Panc1 (cell line): ENCODE measurements around the gene FUS. TPM values are rescaled to one million over a fixed set of nuclear protein-coding genes. Genes with fewer than 3 reads are reported as not detected.
"Not testable (repeated sequence)": the region's sequence is repeated elsewhere in the genome, so short reads cannot be mapped to it uniquely, and the experiment has no call there.

Source experiments
- ATAC-seq: fragments of 200-7000 bp; cut with Tn5 transposase; 2 replicates; pipeline ENCODE4 v1.9.1; 2020; ENCODE audit warnings: mild to moderate bottlenecking, moderate library complexity
- BruUV-seq: library from RNA; stranded (reverse); fragments of 400-500 nt; replicated peaks from 2 replicates; lab custom pipeline; 2021; lab: Mats Ljungman, UMichigan
- CTCF ChIA-PET: fragments of 300-600 bp; sonication (Branson Sonifier 250); formaldehyde crosslinking; loops from one replicate; lab custom pipeline; 2022; ENCODE audit warnings: antibody characterized with exemption; lab: Charles Lee
- POLR2A ChIA-PET: fragments of 300-600 bp; sonication (Branson Sonifier 250); formaldehyde crosslinking; loops from one replicate; lab custom pipeline; 2022; ENCODE audit warnings: antibody characterized with exemption; lab: Charles Lee
- DNase-seq: peaks from one replicate; pipeline ENCODE4 v3.0.0-alpha.2; 2010; ENCODE audit warnings: low read depth, low spot score
- H3K27ac ChIP-seq: 2 replicates; pipeline ENCODE4 v1.5.1; 2011; ENCODE audit warnings: mild to moderate bottlenecking, low read length, inconsistent platforms
- H3K27me3 ChIP-seq: fragments of 200-500 bp; sonication (Bioruptor generic); 2 replicates; pipeline ENCODE4 v1.6.0; 2014; ENCODE audit warnings: low read length, inconsistent platforms; ENCODE audit not compliant: control insufficient read depth, insufficient read depth
- H3K36me3 ChIP-seq: fragments of 200-500 bp; sonication (Bioruptor generic); 2 replicates; pipeline ENCODE4 v1.5.1; 2014; ENCODE audit warnings: inconsistent platforms, mild to moderate bottlenecking, low read length, moderate library complexity; ENCODE audit not compliant: control insufficient read depth, insufficient read depth
- H3K4me1 ChIP-seq: 2 replicates; pipeline ENCODE4 v1.5.1; 2011; ENCODE audit warnings: inconsistent platforms, mild to moderate bottlenecking, low read length, moderate library complexity; ENCODE audit not compliant: control insufficient read depth, insufficient read depth
- H3K4me3 ChIP-seq, 2 experiments: 2 replicates each; pipeline ENCODE4 v1.5.1; 2011 to 2012; ENCODE audit warnings: low read depth in 2 of 2, low read length in 2 of 2, mild to moderate bottlenecking in 2 of 2, inconsistent platforms in 1 of 2, moderate library complexity in 1 of 2
- H3K9me3 ChIP-seq: fragments of 200-500 bp; sonication (Bioruptor generic); 2 replicates; pipeline ENCODE4 v1.5.1; 2014; ENCODE audit warnings: low read depth, mild to moderate bottlenecking, inconsistent platforms, low read length, moderate library complexity; ENCODE audit not compliant: control insufficient read depth, insufficient read depth
- POLR2AphosphoS5 ChIP-seq: IDR thresholded peaks from 2 replicates; pipeline ENCODE4 v1.6.1; 2012; ENCODE audit warnings: mild to moderate bottlenecking, low read depth, low read length, moderate library complexity
- REST ChIP-seq, 2 experiments: IDR thresholded peaks; 2 replicates each; pipeline ENCODE4 v1.6.1; 2011 to 2012; ENCODE audit warnings: low read depth in 2 of 2, control low read depth in 1 of 2, low read length in 1 of 2, mild to moderate bottlenecking in 1 of 2, moderate library complexity in 1 of 2; ENCODE audit not compliant: insufficient read depth in 1 of 2
- TCF7L2 ChIP-seq: IDR thresholded peaks from 2 replicates; pipeline ENCODE4 v1.6.1; 2011; ENCODE audit warnings: mild to moderate bottlenecking, low read depth, low read length, inconsistent platforms
- in situ Hi-C: cut with HindIII; loops from 2 replicates; pipeline ENCODE4 v1.10.0; 2016; ENCODE audit warnings: low sequenced_read_pairs, low pct_unique_long_range_greater_than_20kb
- intact Hi-C: fragments of 100-400 bp; cut with micrococcal nuclease; formaldehyde crosslinking; loops from one replicate; pipeline ENCODE4 v1.10.0; 2022; ENCODE audit not compliant: unreplicated experiment
- total RNA-seq: library from RNA; stranded (reverse); gene quantifications from one replicate; pipeline ENCODE4 v1.2.1, GENCODE V29; 2021; ENCODE audit not compliant: unreplicated experiment

Gene FUS
- total RNA-seq, 1 experiment from 2014 or later, result 441 TPM

GRCh38 chr16:31193874-31194273 lies 13.9 kb downstream of the FUS start:
- Histone ChIP-seq H3K9me3 (no peaks in the 10 kb centered on the region), H3K27me3 (no peaks in the 10 kb centered on the region), H3K4me3 (no peak overlapping the region), H3K27ac (no peak overlapping the region), H3K36me3 (peaks cover 42% of the 10 kb centered on the region), H3K4me1 (no peaks in the 10 kb centered on the region)
- BruUV-seq, result no TSS peak
- in situ Hi-C loops, result no loop called here
- TF ChIP-seq TCF7L2 (no peak), POLR2AphosphoS5 (peak; percentile 21; the same call in 1 of the 2 replicates)
- intact Hi-C loops, result no loop called here
- CTCF ChIA-PET, result no interaction called here
- POLR2A ChIA-PET, result interaction anchor here (0.7 kb wide), 1 partner anchor 72 kb away, joined by 3 read pairs; no protein-coding TSS in a partner anchor
- DNase-seq, result no peak
- no peak for ATAC-seq

DNA sequence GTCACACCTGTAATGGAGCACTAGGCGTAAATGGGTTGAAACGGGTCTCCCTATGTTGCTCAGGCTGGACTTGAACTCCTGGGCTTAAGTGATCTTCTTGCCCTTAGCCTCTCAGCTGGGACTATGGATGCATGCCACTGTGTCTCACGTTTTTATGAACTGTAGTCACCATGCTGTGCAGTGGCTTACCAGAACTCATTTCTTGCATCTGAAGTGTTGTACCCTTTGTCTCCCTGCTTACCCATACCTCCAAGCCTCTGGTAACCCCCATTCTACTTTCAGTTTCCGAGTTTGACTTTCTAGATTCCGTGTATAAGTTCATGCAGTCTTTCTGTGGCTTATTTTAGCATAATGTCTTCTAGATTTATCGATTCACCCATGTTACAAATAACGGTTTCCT lies 15.0 kb downstream of the FUS start:
- ChIA-PET POLR2A (no interaction called here), CTCF (no interaction called here)
- Histone ChIP-seq H3K4me1 (no peaks in the 10 kb centered on the region; the same call in 1 of the 2 replicates), H3K36me3 (peaks cover 32% of the 10 kb centered on the region), H3K27me3 (no peaks in the 10 kb centered on the region), H3K9me3 (no peaks in the 10 kb centered on the region), H3K27ac (no peak overlapping the region), H3K4me3 (no peak overlapping the region)
- ATAC-seq, result no peak
- TF ChIP-seq REST (IDR thresholded peaks at IDR 0.05; ENCODE audit: insufficient read depth in 1 of 2, low read depth in 2 of 2, low read length in 1 of 2), result no peak
- TF ChIP-seq POLR2AphosphoS5, result peak; percentile 65; the same call in 1 of the 2 replicates
- intact Hi-C loops (no loop called here), in situ Hi-C loops (no loop called here)
- DNase-seq, result no peak
- BruUV-seq, result no TSS peak

- H3K36me3 ChIP-seq, result peaks cover 24% of the 10 kb centered on the region
- in situ Hi-C loops, H3K27ac ChIP-seq, BruUV-seq, ATAC-seq, CTCF ChIA-PET, DNase-seq, H3K9me3 ChIP-seq, H3K4me3 ChIP-seq, intact Hi-C loops, H3K27me3 ChIP-seq, H3K4me1 ChIP-seq: not testable (repeated sequence)
- POLR2A ChIA-PET, result interaction anchor here (0.6 kb wide), 1 partner anchor 149 kb away, joined by 4 read pairs; no protein-coding TSS in a partner anchor
These were observed 15.9 kb downstream of the FUS start for GRCh38 chr16:31195861-31196260.
